BLaER1 (cell line): ENCODE measurements around the gene CGGBP1.

Experiments used
- H3K27ac ChIP-seq: shearing (Covaris generic); formaldehyde crosslinking; 2 replicates; pipeline ENCODE4 v1.8.1; 2022
- H3K27me3 ChIP-seq: shearing (Covaris generic); formaldehyde crosslinking; 2 replicates; pipeline ENCODE4 v1.8.1; 2022
- H3K36me3 ChIP-seq: shearing (Covaris generic); formaldehyde crosslinking; 2 replicates; pipeline ENCODE4 v1.8.1; 2022
- H3K4me1 ChIP-seq: shearing (Covaris generic); formaldehyde crosslinking; 2 replicates; pipeline ENCODE4 v1.8.1; 2022
- H3K4me2 ChIP-seq: shearing (Covaris generic); formaldehyde crosslinking; 2 replicates; pipeline ENCODE4 v1.8.1; 2022
- H3K4me3 ChIP-seq: shearing (Covaris generic); formaldehyde crosslinking; 2 replicates; pipeline ENCODE4 v1.8.1; 2022
- H3K9ac ChIP-seq: shearing (Covaris generic); formaldehyde crosslinking; 2 replicates; pipeline ENCODE4 v1.8.1; 2022
- H3K9me3 ChIP-seq: shearing (Covaris generic); formaldehyde crosslinking; 2 replicates; pipeline ENCODE4 v1.8.1; 2022
- H4K20me1 ChIP-seq: shearing (Covaris generic); formaldehyde crosslinking; 2 replicates; pipeline ENCODE4 v1.8.1; 2022
- Cebpa-rat ChIP-seq: shearing (Covaris generic); IDR thresholded peaks from 2 replicates; pipeline ENCODE4 v1.8.1; 2022

CGGBP1 gene

GRCh38 chr3:88058581-88059379 lies at the start of gene CGGBP1, which contains the start of gene ZNF654:
Gene CGGBP1 (minus strand): TSS chr3:88059005. CDS start chr3:88055976, 3,029 bp downstream.
Gene ZNF654 (plus strand): TSS chr3:88059255. CDS start chr3:88059320, 65 bp downstream.
- peaks cover 56% of the 10 kb centered on the region for H4K20me1 ChIP-seq
- H3K4me1 ChIP-seq = peaks cover 39% of the 10 kb centered on the region
- TF ChIP-seq Cebpa-rat = no peak
- peak within 1 kb of the TSS; percentile 96 for H3K27ac ChIP-seq
- H3K27me3 ChIP-seq = no peaks in the 10 kb centered on the region
- peak within 1 kb of the TSS; percentile 93 for H3K4me2 ChIP-seq
- H3K9ac ChIP-seq = peak within 1 kb of the TSS; percentile 89
- peak within 1 kb of the TSS; percentile 98 for H3K4me3 ChIP-seq
- H3K9me3 ChIP-seq = no peaks in the 10 kb centered on the region; the same call in 1 of the 2 replicates
- peaks cover 24% of the 10 kb centered on the region for H3K36me3 ChIP-seq

GRCh38 chr3:88105325-88105724 lies 46.5 kb upstream of the CGGBP1 start:
- Histone ChIP-seq H3K9me3 (peaks cover 9% of the 10 kb centered on the region; the same call in 1 of the 2 replicates), H3K27ac (no peak overlapping the region), H3K4me1 (no peaks in the 10 kb centered on the region), H3K36me3 (peaks cover 39% of the 10 kb centered on the region), H3K4me2 (no peak overlapping the region), H3K4me3 (no peak overlapping the region), H3K9ac (no peak overlapping the region), H4K20me1 (peaks cover 19% of the 10 kb centered on the region; the same call in 1 of the 2 replicates), H3K27me3 (no peaks in the 10 kb centered on the region)
- TF ChIP-seq Cebpa-rat = no peak

- H3K27me3 ChIP-seq = no peaks in the 10 kb centered on the region
- H3K9ac ChIP-seq = no peak overlapping the region
- H3K4me1 ChIP-seq = no peaks in the 10 kb centered on the region
- H3K4me3 ChIP-seq = no peak overlapping the region
- no peak for TF ChIP-seq Cebpa-rat
- peaks cover 50% of the 10 kb centered on the region for H3K36me3 ChIP-seq
- no peak overlapping the region for H3K4me2 ChIP-seq
- H3K9me3 ChIP-seq = peaks cover 43% of the 10 kb centered on the region
- peaks cover 10% of the 10 kb centered on the region; the same call in 1 of the 2 replicates for H4K20me1 ChIP-seq
- H3K27ac ChIP-seq = no peak overlapping the region
Measured at GRCh38 chr3:88101142-88101541, 42.3 kb upstream of the CGGBP1 start.

GRCh38 chr3:88093266-88093665 lies 34.5 kb upstream of the CGGBP1 start:
- Histone ChIP-seq H3K4me1 (no peaks in the 10 kb centered on the region), H3K36me3 (peaks cover 74% of the 10 kb centered on the region), H3K9me3 (peaks cover 63% of the 10 kb centered on the region), H4K20me1 (peaks cover 10% of the 10 kb centered on the region; the same call in 1 of the 2 replicates), H3K27ac (no peak overlapping the region), H3K27me3 (no peaks in the 10 kb centered on the region), H3K4me2 (no peak overlapping the region), H3K4me3 (no peak overlapping the region), H3K9ac (no peak overlapping the region)
- no peak for TF ChIP-seq Cebpa-rat

- Histone ChIP-seq H3K4me1 (no peaks in the 10 kb centered on the region), H3K4me2 (no peak overlapping the region), H4K20me1 (peaks cover 10% of the 10 kb centered on the region; the same call in 1 of the 2 replicates), H3K9ac (no peak overlapping the region), H3K9me3 (peaks cover 59% of the 10 kb centered on the region), H3K27ac (no peak overlapping the region), H3K27me3 (no peaks in the 10 kb centered on the region), H3K4me3 (no peak overlapping the region), H3K36me3 (peaks cover 76% of the 10 kb centered on the region)
- TF ChIP-seq Cebpa-rat = no peak
Measured at GRCh38 chr3:88092270-88092669, 33.5 kb upstream of the CGGBP1 start.

GRCh38 chr3:88090681-88091080 lies 31.9 kb upstream of the CGGBP1 start:
- Histone ChIP-seq H3K9me3 (peaks cover 48% of the 10 kb centered on the region), H3K27me3 (no peaks in the 10 kb centered on the region), H4K20me1 (peaks cover 10% of the 10 kb centered on the region; the same call in 1 of the 2 replicates), H3K9ac (no peak overlapping the region), H3K27ac (no peak overlapping the region), H3K4me2 (no peak overlapping the region), H3K4me1 (no peaks in the 10 kb centered on the region), H3K36me3 (peaks cover 74% of the 10 kb centered on the region), H3K4me3 (no peak overlapping the region)
- TF ChIP-seq Cebpa-rat = peak; percentile 33; the same call in 1 of the 2 replicates

GRCh38 chr3:88084097-88084501 lies 25.3 kb upstream of the CGGBP1 start:
- Histone ChIP-seq H3K9me3 (peaks cover 27% of the 10 kb centered on the region), H3K9ac (no peak overlapping the region), H3K27ac (no peak overlapping the region), H3K4me2 (no peak overlapping the region), H3K27me3 (no peaks in the 10 kb centered on the region), H4K20me1 (peaks cover 37% of the 10 kb centered on the region), H3K36me3 (peaks cover 66% of the 10 kb centered on the region), H3K4me1 (no peaks in the 10 kb centered on the region), H3K4me3 (no peak overlapping the region)
- TF ChIP-seq Cebpa-rat = no peak

- no peak overlapping the region for H3K4me3 ChIP-seq
- TF ChIP-seq Cebpa-rat = no peak
- H3K4me1 ChIP-seq = no peaks in the 10 kb centered on the region
- no peak overlapping the region for H3K27ac ChIP-seq
- peaks cover 31% of the 10 kb centered on the region for H3K9me3 ChIP-seq
- peaks cover 56% of the 10 kb centered on the region for H3K36me3 ChIP-seq
- H3K27me3 ChIP-seq = no peaks in the 10 kb centered on the region
- H3K9ac ChIP-seq = no peak overlapping the region
- no peak overlapping the region for H3K4me2 ChIP-seq
- H4K20me1 ChIP-seq = peaks cover 37% of the 10 kb centered on the region
Measured at GRCh38 chr3:88082854-88083253, 24.0 kb upstream of the CGGBP1 start.

- H3K4me3 ChIP-seq = no peak overlapping the region
- no peak for TF ChIP-seq Cebpa-rat
Measured at GRCh38 chr3:88078932-88079331, 20.1 kb upstream of the CGGBP1 start.

GRCh38 chr3:88076712-88077111 lies 17.9 kb upstream of the CGGBP1 start:
- H3K27ac ChIP-seq = no peak overlapping the region
- peaks cover 59% of the 10 kb centered on the region for H3K9me3 ChIP-seq
- no peak overlapping the region for H3K4me3 ChIP-seq
- H3K9ac ChIP-seq = no peak overlapping the region
- peaks cover 44% of the 10 kb centered on the region for H3K36me3 ChIP-seq
- TF ChIP-seq Cebpa-rat = no peak
- no peaks in the 10 kb centered on the region for H3K27me3 ChIP-seq
- no peak overlapping the region for H3K4me2 ChIP-seq
- peaks cover 33% of the 10 kb centered on the region for H4K20me1 ChIP-seq
- no peaks in the 10 kb centered on the region for H3K4me1 ChIP-seq

More at GRCh38 chr3:88078932-88079331, 20.1 kb upstream of the CGGBP1 start:
- H4K20me1 ChIP-seq = peaks cover 51% of the 10 kb centered on the region
- peaks cover 45% of the 10 kb centered on the region for H3K36me3 ChIP-seq
- peaks cover 49% of the 10 kb centered on the region for H3K9me3 ChIP-seq
- no peak overlapping the region for H3K27ac ChIP-seq
- H3K4me1 ChIP-seq = no peaks in the 10 kb centered on the region
- no peak overlapping the region for H3K4me2 ChIP-seq
- no peaks in the 10 kb centered on the region for H3K27me3 ChIP-seq
- no peak overlapping the region for H3K9ac ChIP-seq
